ENCODE results near the gene MAP4K2.

Gene MAP4K2

DNA sequence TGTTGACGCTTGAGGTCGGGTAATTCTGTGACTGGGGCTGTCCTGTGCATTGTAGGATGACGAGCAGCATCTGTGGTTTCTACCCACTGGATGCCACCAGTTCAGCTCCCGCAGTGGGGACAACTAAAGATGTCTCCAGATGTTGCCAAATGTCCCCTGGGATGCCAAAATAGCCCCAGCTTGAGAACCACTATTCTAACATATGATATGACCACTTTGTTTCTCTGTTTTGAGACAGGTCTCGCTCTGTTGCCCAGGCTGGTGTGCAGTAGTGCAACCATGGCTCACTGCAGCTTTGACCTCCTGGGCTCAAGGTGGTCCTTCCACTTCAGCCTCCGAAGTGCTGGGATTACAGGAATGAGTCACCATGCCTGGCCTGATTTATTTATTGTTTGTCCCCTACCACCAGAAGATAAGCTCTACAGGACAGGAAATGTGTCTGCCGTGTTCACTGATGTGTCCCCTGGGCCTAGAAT, 11.7 kb upstream of the MAP4K2 start:
- in situ Hi-C loops (cut with HindIII; ENCODE audit: low sequenced_read_pairs) = no loop called here

DNA sequence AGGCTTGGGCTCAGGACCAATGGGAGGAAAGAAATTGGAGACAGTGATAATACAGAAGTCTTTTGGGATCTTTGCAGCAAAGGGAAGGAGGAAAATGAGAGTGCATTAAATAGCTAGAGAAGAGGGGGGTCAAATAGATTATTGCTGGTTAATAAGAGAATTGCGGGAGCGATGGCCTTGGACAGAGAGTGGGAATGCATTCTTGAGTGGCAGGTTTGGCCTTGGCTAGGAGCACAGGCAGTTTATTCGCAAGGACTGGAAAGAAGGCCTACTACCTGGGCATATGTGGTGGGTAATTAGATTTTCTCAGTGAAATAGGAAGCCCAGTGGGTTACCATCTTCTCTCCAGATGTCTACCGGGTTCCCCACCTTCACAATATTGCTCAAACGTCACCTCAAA, 10.8 kb upstream of the MAP4K2 start:
- in situ Hi-C loops (cut with HindIII; ENCODE audit: low sequenced_read_pairs) = no loop called here

DNA sequence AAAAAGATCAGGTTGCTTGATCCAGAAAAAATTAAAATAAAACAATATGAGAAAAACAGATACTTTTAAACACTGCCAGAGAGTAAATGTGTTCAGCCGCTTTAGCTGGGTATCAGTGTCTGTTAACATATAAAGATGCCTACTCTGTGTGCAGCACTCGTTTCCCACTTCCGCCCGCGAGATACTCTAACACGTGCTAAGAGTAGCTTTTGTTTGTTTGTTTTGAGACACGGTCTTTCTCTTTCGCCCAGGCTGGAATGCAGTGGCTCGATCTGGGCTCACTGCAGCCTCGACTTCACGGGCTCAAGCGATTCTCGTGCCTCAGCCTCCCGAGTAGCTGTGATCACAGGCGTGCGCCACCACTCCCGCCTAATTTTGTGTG, 7.9 kb upstream of the MAP4K2 start:
- in situ Hi-C loops (cut with HindIII; ENCODE audit: low sequenced_read_pairs) = no loop called here

DNA sequence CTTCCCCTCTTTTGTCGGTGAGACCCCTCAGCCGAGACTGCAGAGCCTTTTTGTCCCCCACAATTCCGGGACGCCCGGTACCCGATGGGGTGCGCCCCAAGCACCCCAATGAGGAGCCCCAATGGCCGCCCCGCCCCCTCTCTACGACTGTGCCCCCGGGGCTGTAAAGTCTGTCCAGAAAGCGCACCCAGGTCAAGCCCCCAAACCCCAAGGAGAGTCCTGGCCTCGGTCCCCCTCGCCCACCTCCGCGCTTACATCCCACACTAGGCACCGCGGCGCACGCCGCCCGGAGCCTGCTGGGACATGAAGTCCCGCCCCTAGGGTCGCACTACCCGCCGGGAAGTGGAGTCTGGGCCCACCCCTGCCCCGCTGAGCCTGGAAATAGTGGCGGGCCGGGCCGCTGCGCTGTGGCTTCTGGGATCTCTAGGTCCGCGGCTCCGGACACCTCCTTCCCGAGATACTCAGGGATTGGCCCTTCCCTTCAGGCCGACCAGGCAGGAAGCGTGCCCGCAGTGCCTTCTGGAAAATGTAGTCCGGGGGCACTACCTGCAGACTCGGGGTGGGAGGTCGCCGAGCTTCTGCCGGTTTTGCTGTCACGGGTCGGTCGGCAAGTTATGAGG, 7.4 kb upstream of the MAP4K2 start, which contains the start of gene MEN1:
TSS of gene MEN1 (minus strand) at position 281 of the 620 bp plus-strand sequence. CDS start 442 bp downstream, outside the sequence.
- in situ Hi-C loops (cut with HindIII; ENCODE audit: low sequenced_read_pairs) = no loop called here

DNA sequence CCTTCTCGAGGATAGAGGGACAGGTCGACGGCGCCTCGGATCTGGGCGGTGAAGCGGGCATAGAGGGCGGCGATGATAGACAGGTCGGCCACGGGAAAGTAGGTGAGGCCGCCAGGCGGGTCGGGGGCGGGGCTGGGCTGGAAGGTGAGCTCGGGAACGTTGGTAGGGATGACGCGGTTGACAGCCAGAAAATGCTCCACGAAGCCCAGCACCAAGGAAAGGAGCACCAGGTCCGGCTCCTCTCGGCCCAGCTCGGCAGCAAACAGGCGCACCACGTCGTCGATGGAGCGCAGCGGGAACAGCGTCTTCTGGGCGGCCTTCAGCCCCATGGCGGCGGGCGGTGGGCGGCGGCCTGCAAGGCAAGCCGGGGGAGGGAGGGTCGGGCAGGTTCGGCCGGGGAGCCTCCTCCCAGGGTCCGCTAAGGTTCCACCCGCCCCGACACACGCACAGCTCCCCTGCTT, 6.8 kb upstream of the MAP4K2 start:
- in situ Hi-C loops (cut with HindIII; ENCODE audit: low sequenced_read_pairs) = no loop called here

DNA sequence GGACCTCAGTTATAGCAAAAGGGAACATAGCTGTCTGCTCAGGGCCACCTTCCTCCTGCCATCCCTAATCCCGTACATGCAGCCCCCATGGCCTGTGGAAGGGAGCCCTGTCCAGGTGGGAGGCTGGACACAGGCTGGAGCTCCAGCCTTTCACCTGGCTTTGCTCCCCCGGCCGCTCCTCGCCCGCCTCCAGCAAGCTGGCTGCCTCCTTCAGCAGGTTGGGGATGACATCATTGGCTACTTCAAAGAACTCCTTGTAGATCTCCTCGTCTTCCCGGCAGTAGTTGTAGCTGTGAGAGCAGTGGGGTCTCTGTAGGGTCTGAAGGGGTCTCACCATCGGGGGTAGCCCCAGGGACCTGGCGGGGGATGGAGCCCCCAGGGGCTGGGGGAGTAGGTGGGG, 2.5 kb upstream of the MAP4K2 start:
- in situ Hi-C loops (cut with HindIII; ENCODE audit: low sequenced_read_pairs) = no loop called here

DNA sequence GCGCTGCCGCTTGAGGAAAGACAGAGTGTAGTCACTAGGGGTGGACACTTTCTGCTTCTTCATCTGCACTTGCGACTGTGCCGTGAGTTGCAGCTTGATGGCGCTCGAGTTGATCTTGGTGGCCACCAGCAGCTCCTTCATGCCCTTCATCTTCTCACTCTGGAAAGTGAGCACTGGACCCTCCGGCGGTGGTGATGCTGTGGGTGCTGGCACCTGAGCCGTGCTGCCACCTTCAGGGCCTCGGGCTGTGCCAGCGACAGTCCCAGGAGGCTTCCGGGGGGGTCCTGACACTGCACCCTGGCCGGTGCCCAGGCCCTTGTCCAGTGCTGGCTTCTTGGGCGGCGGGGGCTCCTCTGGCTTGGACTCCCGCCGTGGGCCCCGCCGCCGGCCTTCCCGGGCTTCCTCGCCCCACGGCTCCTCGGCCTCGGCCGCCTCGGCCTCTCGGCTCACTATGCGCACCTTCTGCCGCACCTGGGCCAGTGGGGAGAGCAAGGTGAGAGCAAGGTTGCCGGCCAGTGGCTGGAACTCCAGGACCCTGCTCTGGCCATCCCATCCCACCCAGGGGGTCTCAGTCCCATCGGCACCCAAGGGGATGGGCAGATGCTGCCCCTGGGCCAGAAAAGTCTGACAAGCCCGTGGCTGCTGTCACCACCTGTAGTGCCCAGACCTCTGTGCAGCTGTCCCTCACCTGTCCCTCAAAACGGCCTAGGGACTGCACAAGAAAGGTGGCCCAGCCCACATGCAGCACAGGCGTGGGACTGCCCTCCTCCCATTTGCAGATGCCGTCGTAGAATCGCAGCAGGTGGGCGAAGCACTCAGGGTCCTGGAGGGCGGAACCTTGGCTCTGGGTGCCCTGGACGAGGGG, 1.6 kb upstream of the MAP4K2 start:
- in situ Hi-C loops (cut with HindIII; ENCODE audit: low sequenced_read_pairs) = no loop called here

DNA sequence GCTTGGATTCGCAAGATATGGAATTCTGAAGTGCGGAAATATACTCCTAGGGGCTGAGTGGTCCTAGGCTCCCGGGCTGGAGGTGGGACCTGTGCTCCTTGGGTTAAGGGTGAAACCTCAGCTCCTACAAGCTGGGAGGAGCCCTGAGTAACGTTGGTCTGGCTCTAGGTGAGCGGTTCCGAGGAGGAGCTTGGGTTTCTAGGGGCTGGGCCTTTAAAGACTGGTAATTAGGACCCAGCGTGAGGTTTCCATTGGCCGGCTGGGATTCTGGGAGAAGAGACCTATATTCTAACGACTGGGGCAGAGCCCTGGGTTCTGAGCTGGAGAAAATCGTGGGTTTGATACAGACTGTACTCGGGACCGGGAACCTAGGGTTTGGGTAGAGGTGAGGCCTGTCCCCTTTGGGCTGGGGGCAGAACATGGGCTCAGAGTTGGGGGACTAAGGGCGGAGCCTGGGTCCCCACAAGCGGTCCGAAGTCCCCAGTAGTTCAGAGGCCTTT, 882 bp upstream of the MAP4K2 start:
- in situ Hi-C loops (cut with HindIII; ENCODE audit: low sequenced_read_pairs) = no loop called here

DNA sequence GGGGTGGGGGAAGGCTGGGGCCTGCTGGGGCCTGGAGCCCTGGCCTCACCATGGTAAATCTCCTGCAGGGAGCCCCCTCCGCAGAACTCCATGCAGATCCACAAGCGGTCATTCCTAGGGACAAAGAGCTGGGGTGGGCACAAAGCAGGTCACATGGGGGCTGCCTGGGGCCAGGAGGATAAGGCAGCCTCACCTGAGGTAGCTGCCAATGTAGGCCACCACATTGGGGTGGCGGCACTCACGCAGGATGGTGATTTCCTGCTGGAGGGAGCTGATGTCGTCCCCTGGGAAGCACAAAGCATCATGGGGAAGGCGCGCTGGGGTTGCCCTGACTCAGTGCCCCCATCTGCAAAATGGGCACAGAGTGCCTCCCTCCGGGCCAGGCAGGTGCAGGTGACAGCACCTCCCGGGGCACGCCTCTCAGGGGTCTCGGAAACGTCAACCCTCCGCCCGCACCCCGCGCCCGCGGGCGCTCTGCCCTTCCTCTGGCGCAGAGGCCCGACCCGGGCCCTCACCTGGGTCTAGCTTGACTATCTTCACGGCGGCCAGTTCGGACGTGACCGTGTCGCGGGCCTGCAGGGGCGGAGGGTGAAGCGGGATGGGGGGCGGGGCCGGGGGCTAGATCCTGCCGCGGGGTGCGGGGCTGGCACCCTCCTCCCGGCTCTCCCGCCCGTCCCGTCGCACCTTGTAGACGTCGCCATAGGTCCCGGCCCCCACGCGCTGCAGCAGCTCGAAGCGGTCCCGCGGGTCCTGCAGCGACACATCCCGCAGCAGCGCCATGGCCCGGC, 450 bp downstream of the MAP4K2 start:
- in situ Hi-C loops (cut with HindIII; ENCODE audit: low sequenced_read_pairs) = no loop called here

DNA sequence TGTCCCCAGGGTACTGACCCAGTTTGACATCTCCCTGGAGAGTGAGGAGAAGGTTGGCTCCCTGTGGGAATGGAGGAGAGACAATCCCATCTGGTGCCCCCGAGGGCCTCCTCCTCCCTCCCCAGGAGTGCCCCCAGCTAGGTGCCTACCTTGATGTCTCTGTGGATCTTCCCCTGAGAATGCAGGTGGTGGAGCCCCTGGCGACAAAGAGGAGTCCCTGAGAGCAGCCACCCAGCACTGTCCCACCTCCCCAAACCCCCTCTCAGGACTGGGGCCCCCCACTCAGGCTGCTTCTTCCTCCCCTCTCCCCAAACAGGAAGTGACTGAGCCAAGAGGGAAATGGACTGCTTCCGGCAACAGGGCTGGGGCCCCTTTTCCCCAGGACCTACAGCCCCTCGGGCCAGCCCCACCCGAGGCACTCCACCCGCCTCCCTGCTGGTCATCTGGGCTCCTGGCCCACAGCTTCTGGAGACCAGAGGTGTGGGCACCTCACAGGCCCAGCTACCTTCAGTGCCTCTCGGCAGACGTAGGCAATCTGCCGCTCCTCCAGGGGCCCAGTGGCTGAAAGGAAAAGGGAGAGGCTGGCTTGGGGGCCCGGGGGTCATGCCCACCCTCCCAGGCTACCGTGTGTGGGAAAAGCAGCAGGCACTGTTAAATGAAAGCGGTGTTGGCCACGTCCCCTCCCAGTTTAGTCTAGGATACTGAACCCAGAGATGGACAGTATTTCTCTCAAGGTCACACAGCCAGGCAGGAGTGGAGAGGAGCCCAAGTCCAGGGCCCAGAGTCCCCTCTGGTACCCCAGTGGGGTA, 1.2 kb downstream of the MAP4K2 start:
- in situ Hi-C loops (cut with HindIII; ENCODE audit: low sequenced_read_pairs) = no loop called here

DNA sequence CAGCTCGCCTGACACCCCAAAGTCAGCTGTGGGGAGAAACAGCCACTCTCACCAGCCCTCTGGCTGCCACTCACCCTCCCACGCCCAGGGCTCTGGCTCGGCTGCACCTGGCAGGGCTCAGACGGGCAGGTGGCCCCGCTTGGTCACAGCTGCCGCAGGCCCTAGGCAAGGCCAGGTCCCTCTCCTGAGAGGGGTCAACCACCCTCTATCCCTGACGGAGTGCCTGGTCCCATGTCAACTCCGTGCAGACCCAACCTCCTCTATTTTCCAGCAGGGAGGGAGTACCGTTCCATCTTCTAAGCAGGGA, 1.9 kb downstream of the MAP4K2 start:
- in situ Hi-C loops (cut with HindIII; ENCODE audit: low sequenced_read_pairs) = no loop called here

DNA sequence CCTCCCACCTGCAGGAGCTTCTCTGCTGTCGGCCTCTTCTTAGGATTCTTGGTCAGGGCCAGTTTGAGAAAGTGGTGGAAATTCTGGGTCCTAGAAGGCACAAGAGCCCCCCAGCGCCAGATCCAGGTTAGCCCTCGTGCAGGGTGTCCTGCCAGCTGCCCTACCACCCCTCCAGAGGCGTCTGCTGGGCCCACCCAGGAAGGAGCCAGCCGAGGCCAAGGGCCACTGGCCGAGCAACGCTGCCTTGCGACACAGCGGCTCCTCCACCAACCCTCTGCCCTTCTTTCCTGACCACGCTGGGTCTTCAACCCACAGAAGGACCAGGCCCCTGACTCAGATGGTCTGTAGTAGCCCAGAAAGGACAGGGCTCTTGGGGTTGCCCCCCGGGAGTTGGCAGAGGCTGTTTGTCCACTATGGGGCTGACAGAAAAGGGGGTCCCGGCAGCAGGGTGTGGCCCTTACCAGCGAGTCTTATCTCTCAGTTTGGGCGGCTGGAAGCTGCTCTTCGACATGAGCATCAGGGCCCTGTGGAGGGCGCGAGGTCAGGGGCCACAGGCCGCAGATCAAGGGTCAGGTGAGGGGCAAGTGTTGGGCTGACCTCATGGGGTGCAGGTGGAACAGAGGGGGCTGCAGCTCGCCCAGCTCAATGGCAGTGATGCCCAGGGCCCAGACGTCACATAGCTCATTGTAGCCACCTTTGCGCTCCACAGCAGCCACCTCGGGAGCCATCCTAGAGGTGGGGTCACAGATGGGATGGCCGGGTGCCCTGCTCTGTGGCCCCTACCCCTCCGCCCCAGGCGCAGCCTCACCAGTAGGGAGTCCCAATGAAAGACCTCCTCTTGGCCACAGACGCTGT, 2.5 kb downstream of the MAP4K2 start:
- in situ Hi-C loops (cut with HindIII; ENCODE audit: low sequenced_read_pairs) = no loop called here

DNA sequence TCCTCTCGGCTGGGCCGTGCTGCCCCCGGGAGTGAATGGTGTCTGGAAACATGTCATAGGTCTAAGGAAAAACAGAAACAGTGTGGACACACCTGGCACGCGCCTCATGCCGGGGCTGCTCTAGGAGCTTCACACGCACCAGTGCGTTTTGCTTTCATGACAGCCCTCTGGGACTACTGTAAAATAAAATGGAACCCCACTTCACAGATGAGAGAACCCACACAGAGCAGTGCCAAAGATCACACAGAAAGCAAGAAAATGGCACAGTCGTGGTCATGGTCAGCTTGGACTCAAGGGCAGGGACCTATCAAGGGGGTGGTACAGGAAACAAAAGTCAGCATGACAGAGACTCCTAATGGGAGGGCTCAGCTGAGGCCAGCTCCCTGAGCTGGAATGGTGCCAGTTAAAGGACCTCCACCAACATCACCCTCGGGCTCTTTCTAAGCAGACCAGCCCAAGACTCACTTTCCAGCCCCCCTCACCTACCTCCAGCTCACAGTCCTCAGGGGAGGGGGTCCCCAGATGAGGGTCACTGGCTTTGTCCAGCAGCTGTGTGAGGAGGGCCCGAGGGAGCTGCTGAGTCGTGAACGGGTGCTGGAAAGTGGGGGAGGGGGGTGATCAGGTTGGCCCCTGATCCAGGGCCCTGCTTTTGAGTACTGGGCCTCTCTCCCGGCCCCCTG, 3.3 kb downstream of the MAP4K2 start:
- in situ Hi-C loops (cut with HindIII; ENCODE audit: low sequenced_read_pairs) = no loop called here

DNA sequence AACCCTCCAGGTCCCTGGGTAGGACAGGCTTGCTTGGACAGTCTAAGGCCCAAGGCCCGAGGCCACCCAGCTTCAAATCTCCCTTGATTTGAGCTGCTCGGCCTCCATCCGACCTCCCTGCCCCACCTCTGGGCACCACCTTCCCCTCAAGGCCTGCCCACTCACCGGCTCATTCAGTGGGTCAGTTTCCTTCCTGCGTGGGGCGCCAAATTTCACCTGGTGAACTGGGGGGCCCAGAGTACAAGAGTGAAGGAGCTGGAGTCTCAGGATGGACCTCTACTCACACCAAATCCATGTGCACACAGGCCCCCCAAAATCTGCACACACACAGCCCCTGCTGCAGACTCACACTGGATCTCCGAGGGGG, 3.8 kb downstream of the MAP4K2 start:
- in situ Hi-C loops (cut with HindIII; ENCODE audit: low sequenced_read_pairs) = no loop called here

DNA sequence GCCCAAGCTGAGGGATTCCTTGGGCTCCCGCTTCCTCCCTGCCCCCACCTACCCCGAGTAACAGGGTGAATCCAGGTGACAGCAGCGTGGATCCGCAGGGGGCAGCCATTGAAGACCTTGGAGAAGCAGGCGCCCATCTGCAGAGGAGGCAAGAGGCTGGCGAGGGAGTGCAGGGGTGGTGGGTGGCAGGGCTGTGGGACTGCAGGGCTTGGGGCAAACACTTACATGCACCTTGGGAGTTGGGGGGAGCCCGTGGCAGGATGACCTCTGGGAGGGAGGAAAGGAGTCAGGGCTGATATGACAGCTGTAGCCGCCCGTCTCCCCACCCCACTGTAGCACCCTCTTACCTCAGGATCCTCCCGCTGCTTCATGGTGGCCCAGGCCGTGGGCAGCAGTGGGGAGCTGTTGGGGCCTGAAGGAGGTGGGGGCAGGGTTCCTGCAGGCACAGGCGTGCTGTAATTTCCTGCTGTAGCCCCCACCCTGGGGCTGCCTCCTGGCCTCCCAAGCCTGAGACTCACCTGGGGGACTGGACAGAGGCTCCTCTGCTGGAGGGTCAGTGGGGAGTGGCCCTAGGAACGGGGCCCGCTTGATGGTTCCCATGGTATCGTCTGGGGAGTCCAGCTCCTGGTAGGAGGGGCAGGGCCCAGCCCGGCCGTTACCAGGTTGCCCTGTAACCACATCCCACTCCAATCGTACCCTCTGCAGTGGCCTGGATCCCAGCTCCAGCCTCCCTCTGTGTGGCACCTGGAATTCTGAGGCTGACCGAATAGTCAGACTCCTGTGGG, 6.1 kb downstream of the MAP4K2 start:
- in situ Hi-C loops (cut with HindIII; ENCODE audit: low sequenced_read_pairs) = no loop called here

DNA sequence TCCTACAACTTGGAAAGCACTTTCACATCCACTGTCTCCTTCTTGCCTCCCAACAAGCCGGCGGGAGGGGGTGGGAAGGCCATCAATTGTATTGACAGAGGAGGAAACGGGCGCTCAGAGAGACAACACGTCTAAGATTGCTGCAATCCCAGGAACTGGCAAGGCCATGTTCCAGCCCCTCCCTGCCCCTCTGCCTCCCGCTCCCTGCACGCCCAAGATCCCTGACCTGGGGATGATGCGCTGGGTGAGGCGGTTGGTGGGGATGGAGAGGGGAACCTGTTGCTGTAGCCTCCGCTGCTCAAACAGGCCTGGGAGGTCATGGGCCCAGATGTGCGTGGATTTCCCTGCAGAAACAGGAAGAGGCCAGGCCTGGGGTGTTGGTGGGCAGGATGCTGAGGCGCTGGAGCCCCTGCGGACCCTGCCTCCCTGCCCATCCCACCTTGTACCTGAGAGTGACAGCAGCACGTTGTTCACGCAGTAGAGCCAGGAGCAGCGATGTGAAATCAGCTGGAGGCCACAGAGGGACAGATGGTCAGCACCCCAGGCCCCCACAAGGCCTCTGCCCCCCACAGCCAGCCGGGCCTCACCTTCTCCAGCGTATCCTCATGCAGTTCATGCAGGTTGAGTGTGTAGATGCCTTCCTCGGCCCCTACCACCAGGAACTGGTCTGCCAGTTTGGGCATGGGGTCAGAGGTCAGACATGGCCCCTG, 6.8 kb downstream of the MAP4K2 start:
- in situ Hi-C loops (cut with HindIII; ENCODE audit: low sequenced_read_pairs) = no loop called here

DNA sequence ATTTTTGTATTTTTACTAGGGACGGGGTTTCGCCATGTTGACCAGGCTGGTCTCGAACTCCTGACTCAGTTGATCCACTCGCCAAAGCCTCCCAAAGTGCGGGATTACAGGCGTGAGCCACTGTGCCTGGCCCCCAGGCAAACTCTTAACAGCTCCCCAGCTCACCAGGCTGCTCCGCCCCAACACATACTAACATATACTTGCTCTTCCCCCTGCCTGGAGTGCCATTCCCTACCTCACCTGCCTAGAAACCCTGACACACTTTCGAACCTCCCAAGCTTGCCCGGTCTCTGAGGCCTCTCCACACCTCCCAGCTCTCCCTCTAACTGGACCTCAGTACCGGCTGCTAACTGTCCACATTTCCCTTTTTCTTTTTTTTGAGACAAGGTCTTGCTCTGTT, 8.5 kb downstream of the MAP4K2 start:
- in situ Hi-C loops (cut with HindIII; ENCODE audit: low sequenced_read_pairs) = no loop called here
